ENCODE results near the gene CASS4.
"Not testable (repeated sequence)": the region's sequence is repeated elsewhere in the genome, so short reads cannot be mapped to it uniquely, and the experiment has no call there.

The CASS4 gene

DNA sequence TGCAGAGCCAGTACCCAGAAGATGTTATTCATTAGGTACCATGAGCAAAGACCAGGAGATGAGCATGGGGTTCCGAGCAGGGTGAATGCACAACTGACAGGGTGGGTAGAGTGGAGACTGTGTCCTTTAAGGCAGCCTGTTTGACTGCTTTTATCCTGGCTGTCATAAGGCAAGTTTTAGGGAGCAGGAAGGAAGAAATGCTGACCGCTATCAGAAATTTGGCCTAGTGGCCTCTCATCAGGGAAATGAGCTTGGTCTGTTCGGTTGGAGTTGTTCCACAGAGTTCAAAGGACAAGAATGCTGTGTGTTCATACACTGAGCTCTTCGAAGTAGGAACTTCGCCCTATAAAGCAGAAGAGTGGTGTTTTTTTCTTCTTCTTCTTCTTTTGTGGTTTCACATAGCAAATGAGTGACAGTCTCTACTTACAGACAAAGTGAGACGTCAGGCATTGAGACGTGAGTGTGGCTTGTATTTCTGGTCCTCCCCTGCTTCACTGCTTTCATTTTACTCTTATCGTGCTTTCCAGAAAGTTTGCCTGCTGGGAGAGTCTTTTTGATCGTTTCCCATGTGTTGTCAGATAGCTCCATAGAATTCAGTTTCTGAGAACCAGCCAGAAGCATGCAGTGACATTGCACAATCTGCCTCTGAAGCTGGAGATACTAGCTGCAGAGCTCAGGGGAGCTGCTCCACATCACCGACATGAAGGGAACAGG lies at the start of gene CASS4:
TSS of gene CASS4 (plus strand) at position 502 of the 714 bp plus-strand sequence. CDS start at position 701, 199 bp downstream.
- DNase-seq (ENCODE audit: low read depth, low spot score): no peak
- H3K27ac ChIP-seq: no peak within 1 kb of the TSS

DNA sequence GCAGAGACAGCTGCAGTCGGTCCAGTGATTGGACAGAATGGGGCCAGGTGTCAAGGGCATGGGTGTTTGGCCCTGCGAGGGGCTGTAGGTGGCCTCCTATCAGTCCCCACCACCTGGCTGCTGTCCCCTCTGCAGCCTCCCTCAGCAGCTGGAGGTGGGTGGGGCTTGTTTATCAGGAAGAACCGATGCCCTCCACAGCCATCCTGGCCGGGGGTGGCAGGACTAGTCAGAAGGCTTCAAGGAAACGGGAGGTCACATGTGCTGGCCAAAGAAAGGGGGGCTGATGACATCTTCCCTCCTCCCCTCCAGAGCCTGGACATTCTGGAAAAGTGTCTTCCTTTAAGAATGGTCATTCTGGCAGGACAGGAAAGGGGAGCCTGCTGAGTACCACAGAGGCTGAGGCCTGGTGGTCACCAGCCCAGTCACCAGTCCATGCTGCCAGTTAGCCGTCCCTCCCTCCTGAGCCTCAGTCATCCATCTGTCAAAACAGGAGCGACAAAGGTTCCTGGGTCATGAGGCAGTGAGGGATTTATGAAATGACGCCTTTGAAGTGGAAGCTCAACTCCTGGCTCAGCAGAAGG lies 49.1 kb upstream of the CASS4 start:
- DNase-seq (ENCODE audit: low read depth, low spot score): no peak

GRCh38 chr20:56363491-56363890 lies 48.6 kb upstream of the CASS4 start:
- no peak overlapping the region for H3K27ac ChIP-seq
- DNase-seq (ENCODE audit: low read depth, low spot score): no peak

More for the DNA sequence above, 49.1 kb upstream of the CASS4 start:
- no peak overlapping the region for H3K27ac ChIP-seq

GRCh38 chr20:56368351-56369134 lies 43.5 kb upstream of the CASS4 start:
- no peak overlapping the region for H3K27ac ChIP-seq
- no peak for DNase-seq (ENCODE audit: low read depth, low spot score)

- H3K27ac ChIP-seq: no peak overlapping the region
- no peak for DNase-seq (ENCODE audit: low read depth, low spot score)
Measured at GRCh38 chr20:56369179-56369578, 42.9 kb upstream of the CASS4 start.

GRCh38 chr20:56371977-56372376 lies 40.1 kb upstream of the CASS4 start:
- DNase-seq (ENCODE audit: low read depth, low spot score): no peak
- H3K27ac ChIP-seq: no peak overlapping the region

DNA sequence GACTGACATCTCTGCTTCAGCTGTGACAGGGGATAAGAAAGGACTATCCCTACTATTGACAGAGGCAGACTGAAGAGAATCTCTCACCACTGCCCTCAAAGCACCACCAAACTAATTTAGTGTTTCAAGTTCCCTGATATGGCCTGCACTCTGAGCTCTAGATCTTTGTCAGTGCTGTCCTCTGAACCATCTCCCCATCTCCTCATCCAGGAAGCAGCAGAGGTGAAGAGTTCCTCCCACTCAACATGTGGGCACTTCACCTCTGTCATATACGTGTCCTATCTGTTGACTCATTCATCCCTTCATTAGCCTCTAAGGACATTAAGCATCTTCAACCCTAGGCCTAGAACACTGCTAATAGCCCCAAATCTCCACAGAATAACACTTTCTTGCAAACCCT lies 39.2 kb upstream of the CASS4 start:
- no peak overlapping the region for H3K27ac ChIP-seq
- DNase-seq (ENCODE audit: low read depth, low spot score): no peak

DNA sequence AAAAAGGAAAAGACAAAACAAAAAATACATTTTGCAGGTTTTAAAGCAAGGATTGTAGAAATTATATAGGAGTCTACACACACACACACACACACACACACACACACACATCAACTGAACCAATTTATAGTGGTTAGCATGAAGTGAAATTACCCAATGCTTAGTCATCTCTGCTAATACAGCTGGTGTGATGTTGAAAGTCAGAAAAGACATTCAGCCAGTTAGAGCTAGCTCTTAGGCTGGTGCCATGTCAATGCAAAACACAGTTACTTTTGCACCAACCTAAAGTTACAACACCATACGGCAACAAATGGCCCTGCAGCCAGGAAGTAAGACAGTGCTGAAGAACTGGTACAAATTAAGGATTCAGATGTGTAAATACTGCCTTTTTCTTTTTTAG lies 38.1 kb upstream of the CASS4 start:
- DNase-seq (ENCODE audit: low read depth, low spot score): peak; percentile 88
- peak overlapping the region; percentile 57 for H3K27ac ChIP-seq

DNA sequence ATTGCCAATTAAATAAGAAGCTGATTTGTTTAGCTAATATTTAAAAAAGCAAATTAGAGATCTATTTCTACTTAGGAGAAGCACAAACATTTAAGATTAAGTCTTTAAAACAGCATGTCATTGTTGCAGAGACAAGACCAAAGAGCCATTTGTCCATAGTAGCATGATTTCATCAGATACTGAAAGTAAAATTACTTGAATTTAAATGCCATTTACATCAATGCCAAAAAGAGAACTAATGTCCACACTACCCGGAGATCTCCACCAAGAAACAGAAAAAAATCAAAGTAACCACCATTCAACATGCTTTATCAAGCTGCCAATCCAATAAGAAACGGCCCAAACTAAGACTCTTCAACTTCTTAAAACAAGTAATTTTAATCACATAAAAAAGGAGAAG lies 35.7 kb upstream of the CASS4 start:
- no peak overlapping the region for H3K27ac ChIP-seq
- no peak for DNase-seq (ENCODE audit: low read depth, low spot score)

GRCh38 chr20:56378386-56378785 lies 33.7 kb upstream of the CASS4 start:
- no peak overlapping the region for H3K27ac ChIP-seq
- no peak for DNase-seq (ENCODE audit: low read depth, low spot score)

DNA sequence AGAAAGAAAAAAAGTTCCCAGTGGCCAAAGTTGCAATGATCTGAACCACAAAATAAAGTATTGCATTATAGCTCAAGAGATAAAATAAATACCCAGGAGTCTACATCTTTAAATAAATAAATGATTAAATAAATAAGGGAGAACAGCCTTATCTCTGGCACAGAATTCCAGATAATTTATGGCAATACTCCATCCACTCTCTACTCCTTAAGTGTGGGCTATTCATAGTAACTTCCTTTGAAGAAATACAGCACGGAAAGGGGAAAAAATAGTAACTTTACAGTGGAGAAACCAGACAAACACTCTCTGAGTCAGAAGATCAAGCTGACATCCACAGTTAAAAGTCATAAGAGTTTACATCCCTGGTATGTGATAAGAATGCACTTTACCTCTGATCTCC lies 31.7 kb upstream of the CASS4 start:
- H3K27ac ChIP-seq: no peak overlapping the region
- no peak for DNase-seq (ENCODE audit: low read depth, low spot score)

- no peak overlapping the region for H3K27ac ChIP-seq
- no peak for DNase-seq (ENCODE audit: low read depth, low spot score)
Measured at GRCh38 chr20:56381501-56381900, 30.6 kb upstream of the CASS4 start.

- H3K27ac ChIP-seq: no peak overlapping the region
- DNase-seq (ENCODE audit: low read depth, low spot score): no peak
Measured at GRCh38 chr20:56382696-56383095, 29.4 kb upstream of the CASS4 start.

GRCh38 chr20:56383334-56383733 lies 28.7 kb upstream of the CASS4 start:
- no peak for DNase-seq (ENCODE audit: low read depth, low spot score)
- H3K27ac ChIP-seq: no peak overlapping the region

DNA sequence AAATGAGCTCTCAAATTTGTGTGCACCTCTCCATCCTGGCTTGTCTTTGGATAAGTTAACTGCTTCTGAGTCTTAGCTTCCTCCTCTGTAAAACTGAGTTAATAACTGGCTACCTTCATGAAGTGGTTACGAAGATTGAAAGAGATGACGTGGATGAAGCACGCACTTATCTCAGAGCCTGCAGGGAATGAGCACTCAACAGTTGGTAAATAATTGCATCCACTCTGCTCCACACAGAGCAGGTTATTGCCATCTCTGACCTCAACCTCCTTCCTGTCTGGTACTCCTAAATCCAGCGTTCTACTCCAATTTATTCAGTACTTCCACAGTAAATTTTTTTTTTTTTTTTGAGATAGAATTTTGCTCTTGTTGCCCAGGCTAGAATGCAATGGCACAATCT lies 26.9 kb upstream of the CASS4 start:
- no peak overlapping the region for H3K27ac ChIP-seq
- no peak for DNase-seq (ENCODE audit: low read depth, low spot score)

DNA sequence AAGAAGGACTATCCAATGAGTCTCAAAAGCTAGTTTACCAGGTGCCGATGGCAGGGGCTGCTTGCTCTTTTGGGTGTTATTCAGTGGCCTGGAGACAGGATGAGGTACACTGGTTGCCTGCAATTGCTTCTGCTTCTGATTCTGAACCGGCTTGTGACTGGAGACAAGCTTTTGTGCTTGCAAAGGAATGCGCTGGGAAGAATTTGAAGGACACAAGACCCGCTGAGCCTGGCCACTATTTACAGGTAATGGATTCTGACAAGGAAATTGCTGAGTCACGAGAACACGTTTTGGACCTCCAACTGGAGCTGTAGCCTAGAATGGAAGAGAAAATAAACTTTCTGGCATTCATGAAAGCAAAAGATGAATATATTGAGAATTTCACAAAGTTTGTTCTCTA lies 25.8 kb upstream of the CASS4 start:
- DNase-seq (ENCODE audit: low read depth, low spot score): no peak
- H3K27ac ChIP-seq: no peak overlapping the region

- no peak for DNase-seq (ENCODE audit: low read depth, low spot score)
- no peak overlapping the region for H3K27ac ChIP-seq
Measured at GRCh38 chr20:56388882-56389281, 23.2 kb upstream of the CASS4 start.

DNA sequence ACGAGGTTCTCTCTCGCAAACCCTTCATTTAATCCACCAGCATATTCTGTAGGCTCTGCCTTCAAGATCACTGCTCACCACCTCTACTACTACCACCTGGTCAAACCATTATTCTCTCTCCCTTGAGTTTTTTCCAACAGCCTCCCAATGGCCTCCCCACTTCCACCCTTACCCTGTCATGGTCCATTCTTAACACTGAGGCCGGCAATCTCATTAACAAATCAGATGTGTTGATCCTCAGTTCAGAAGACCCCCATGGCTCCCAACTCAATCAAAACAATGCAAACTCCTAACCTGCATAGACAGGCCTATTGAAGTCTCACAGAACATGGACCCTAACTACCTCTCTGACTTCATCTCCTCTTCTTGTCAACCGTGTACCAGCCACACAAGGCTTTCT lies 22.3 kb upstream of the CASS4 start:
- DNase-seq (ENCODE audit: low read depth, low spot score): no peak

DNA sequence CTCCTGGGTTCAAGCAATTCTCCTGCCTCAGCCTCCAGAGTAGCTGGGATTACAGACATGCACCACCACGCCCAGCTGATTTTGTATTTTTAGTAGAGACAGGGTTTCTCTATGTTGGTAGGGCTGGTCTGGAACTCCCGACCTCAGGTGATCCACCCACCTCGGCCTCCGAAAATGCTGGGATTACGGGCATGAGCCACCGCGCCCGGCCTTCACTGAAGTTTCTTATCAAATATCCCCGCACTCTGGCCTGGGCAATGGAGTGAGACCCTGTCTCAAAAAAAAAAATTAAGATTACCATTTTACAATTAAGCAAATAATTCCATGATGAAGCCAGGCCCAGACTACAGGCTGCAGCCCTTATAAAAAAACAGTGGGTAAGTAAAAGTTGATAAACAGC lies 21.7 kb upstream of the CASS4 start:
- DNase-seq (ENCODE audit: low read depth, low spot score); H3K27ac ChIP-seq: not testable (repeated sequence)

More for the DNA sequence above, 22.3 kb upstream of the CASS4 start:
- no peak overlapping the region for H3K27ac ChIP-seq

GRCh38 chr20:56391037-56391436 lies 21.0 kb upstream of the CASS4 start:
- DNase-seq (ENCODE audit: low read depth, low spot score): no peak
- no peak overlapping the region for H3K27ac ChIP-seq

- no peak for DNase-seq (ENCODE audit: low read depth, low spot score)
- H3K27ac ChIP-seq: peak overlapping the region; percentile 89
Measured at GRCh38 chr20:56391596-56392131, 20.4 kb upstream of the CASS4 start.
